ENCODE data around the gene SGK1. TPM values are rescaled to one million over a fixed set of nuclear protein-coding genes. Genes with fewer than 3 reads are reported as not detected.

SGK1 gene
- total RNA-seq = 100 to 1,000 TPM; 151 to 155 TPM

GRCh38 chr6:134317471-134318131, at the start of gene SGK1:
Gene SGK1 (minus strand): TSS chr6:134318112. CDS start chr6:134317460, 652 bp downstream.
- no peak for DNase-seq (ENCODE audit: low spot score)
- no peaks in the 10 kb centered on the region for H3K27me3 ChIP-seq
- no peaks in the 10 kb centered on the region for H3K36me3 ChIP-seq
- peaks cover 0 to 16% of the 10 kb centered on the region in 2 donors for H3K4me1 ChIP-seq
- no peaks in the 10 kb centered on the region for H3K9me3 ChIP-seq
- TF ChIP-seq, protein P1, sequence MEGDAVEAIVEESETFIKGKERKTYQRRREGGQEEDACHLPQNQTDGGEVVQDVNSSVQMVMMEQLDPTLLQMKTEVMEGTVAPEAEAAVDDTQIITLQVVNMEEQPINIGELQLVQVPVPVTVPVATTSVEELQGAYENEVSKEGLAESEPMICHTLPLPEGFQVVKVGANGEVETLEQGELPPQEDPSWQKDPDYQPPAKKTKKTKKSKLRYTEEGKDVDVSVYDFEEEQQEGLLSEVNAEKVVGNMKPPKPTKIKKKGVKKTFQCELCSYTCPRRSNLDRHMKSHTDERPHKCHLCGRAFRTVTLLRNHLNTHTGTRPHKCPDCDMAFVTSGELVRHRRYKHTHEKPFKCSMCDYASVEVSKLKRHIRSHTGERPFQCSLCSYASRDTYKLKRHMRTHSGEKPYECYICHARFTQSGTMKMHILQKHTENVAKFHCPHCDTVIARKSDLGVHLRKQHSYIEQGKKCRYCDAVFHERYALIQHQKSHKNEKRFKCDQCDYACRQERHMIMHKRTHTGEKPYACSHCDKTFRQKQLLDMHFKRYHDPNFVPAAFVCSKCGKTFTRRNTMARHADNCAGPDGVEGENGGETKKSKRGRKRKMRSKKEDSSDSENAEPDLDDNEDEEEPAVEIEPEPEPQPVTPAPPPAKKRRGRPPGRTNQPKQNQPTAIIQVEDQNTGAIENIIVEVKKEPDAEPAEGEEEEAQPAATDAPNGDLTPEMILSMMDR (IDR thresholded peaks at IDR 0.05) = peak in 1 of 2 donors; percentile 26
- H3K4me3 ChIP-seq = peak within 1 kb of the TSS; percentile 32 to 60
- H3K27ac ChIP-seq = no peak within 1 kb of the TSS

DNA sequence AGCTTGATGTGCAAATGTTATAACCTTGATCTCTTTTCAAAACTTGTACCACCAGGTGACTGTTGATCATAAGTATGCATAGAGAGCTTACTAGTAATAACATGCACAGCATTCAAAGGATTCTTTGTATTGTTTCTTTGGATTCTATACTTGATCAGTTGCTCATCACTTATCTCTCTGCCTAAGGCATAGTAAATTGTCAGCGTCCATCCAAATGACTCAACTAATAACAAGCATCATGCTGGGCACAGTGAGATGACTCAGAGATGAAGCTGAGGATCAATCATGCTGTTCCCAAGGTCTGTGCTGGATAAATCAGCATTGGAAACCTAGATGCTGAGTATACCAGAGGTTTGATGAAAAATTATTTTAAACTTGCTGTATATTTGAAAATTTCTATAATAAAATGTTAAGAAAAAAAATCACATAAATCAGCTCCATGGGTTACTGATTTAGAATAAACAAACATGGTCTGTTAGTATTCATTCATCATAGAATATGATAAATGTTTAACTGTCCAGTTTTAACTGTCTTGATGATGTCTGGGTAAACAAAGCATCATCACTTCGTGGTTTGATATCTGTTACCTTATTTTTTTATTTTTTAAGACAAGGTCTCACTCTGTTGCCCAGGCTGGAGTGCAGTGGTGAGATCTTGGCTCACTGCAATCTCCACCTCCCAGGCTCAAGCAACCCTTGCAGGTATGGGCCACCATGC, 45.6 kb upstream of the SGK1 start:
- no peak for DNase-seq (ENCODE audit: low spot score)
- Histone ChIP-seq H3K9me3 (no peaks in the 10 kb centered on the region), H3K27me3 (no peaks in the 10 kb centered on the region), H3K27ac (no peak overlapping the region), H3K4me3 (no peak overlapping the region), H3K4me1 (no peaks in the 10 kb centered on the region), H3K36me3 (no peaks in the 10 kb centered on the region)
- TF ChIP-seq, protein P1 (IDR thresholded peaks at IDR 0.05) = no peak

GRCh38 chr6:134361011-134361410, 43.1 kb upstream of the SGK1 start:
- Histone ChIP-seq H3K27ac (no peak overlapping the region), H3K27me3 (no peaks in the 10 kb centered on the region), H3K4me1 (no peaks in the 10 kb centered on the region), H3K36me3 (no peaks in the 10 kb centered on the region), H3K9me3 (no peaks in the 10 kb centered on the region), H3K4me3 (no peak overlapping the region)
- DNase-seq (ENCODE audit: low spot score) = no peak
- TF ChIP-seq, protein P1 (IDR thresholded peaks at IDR 0.05) = no peak

- Histone ChIP-seq H3K4me3 (no peak overlapping the region), H3K27me3 (no peaks in the 10 kb centered on the region), H3K36me3 (no peaks in the 10 kb centered on the region), H3K4me1 (no peaks in the 10 kb centered on the region), H3K9me3 (no peaks in the 10 kb centered on the region), H3K27ac (no peak overlapping the region)
- TF ChIP-seq, protein P1 (IDR thresholded peaks at IDR 0.05) = no peak
- no peak for DNase-seq (ENCODE audit: low spot score)
Observed at GRCh38 chr6:134359302-134359701, 41.4 kb upstream of the SGK1 start.

GRCh38 chr6:134358320-134358719, 40.4 kb upstream of the SGK1 start:
- Histone ChIP-seq H3K27ac (peak overlapping the region; percentile 20 to 32), H3K9me3 (no peaks in the 10 kb centered on the region), H3K4me1 (no peaks in the 10 kb centered on the region), H3K27me3 (no peaks in the 10 kb centered on the region), H3K4me3 (no peak overlapping the region), H3K36me3 (no peaks in the 10 kb centered on the region)
- TF ChIP-seq, protein P1 (IDR thresholded peaks at IDR 0.05) = no peak
- DNase-seq (ENCODE audit: low spot score) = no peak

Measured in right atrium auricular region (tissue), 2 donors.